OCI-M2 (cell line): Measurements from ENCODE around the gene USH2A.
"Not testable (repeated sequence)": the region's sequence is repeated elsewhere in the genome, so short reads cannot be mapped to it uniquely, and the experiment has no call there.

ENCODE experiments used
- DNase-seq: peaks from one replicate; lab custom pipeline; 2025; ENCODE audit not compliant: unreplicated experiment; lab: John Stamatoyannopoulos, UW

USH2A gene

GRCh38 chr1:216145451-216146018 is 277.7 kb downstream of the USH2A start:
- not testable (repeated sequence) for DNase-seq

GRCh38 chr1:216144661-216145450 is 278.4 kb downstream of the USH2A start:
- DNase-seq, result no peak

GRCh38 chr1:216142921-216143320 is 280.3 kb downstream of the USH2A start:
- no peak for DNase-seq

GRCh38 chr1:216140730-216141524 is 282.3 kb downstream of the USH2A start:
- no peak for DNase-seq

DNA sequence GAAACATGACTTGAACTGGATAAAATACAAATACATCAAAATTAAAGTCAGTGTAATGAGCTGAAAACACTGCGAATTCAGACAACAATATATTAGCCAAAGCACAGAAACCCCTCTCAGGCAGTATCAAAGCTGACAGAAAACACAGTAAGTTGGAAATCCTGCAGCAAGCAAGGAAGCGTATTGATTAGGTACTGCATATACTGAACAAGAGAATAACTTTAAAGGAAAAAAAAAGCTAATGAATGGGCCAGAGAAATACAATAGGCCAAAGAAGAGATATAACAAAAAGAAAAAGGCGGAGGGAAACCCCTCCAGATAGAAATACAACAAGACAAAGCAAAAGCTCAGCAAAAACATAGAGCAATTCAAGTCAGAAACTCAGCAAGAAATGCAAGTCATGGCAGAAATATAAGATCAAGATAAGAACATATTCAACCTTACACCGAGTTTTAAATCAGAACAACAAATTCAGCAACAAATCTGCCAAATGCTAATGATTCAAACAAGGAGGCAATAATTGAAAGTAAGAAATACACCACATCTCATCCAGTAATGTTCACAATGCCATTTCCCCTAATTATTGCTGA is 299.0 kb downstream of the USH2A start:
- DNase-seq, result no peak

GRCh38 chr1:216123446-216124191 is 299.6 kb downstream of the USH2A start:
- DNase-seq, result no peak

DNA sequence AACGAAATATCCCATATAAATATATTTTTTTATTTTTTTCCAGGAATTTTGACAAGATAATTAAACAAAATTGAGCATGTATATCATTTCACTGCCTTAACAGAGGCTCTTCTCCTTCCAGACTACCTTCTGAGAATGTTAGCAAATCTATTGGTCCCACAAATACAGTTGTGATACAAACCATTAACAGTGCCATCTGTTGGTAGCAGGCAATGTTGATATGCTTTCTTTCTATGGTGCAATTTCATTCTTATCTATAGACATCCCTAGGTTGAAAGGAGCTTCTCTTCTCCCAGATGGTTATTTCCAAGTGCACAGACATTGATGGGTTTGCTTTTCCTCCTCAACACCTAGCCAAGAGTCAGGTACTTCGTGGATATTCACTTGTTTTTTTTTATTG is 303.6 kb downstream of the USH2A start:
- no peak for DNase-seq

DNA sequence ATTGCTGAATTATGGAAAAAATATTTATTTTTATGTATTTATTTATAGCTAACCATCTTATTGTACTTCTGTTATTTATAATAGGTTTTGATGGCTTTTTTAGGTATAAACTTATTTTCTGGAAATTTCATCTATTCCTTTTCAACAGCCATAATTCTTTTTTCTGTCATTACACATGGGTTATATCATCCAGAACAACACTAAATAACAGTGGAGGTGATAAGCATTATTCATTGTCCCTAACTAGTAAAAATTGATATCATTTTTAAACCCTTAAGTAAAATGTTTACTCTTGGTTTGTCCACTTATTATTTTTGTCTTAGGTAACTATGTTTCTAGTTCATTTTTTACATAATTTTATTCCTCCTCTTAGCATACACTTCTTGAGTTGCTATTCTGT is 309.1 kb downstream of the USH2A start:
- DNase-seq, result no peak

DNA sequence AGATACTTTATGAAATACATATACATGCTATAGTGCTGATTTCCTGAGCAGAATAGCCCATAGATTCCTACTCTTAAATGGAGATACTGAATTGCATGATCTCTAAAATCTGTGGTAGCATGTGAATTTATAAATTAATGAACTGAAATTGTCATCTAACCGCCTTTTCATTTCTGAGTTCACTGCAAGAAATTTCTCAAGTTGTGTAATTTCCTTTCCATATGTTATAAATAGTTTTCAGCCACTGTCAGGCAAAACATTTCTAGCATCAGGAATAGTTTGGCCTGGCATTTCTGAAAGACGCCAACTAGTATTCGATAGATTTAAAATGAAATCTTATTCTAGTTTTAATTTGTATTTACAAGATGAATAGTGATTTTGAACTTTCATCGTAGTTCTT is 310.1 kb downstream of the USH2A start:
- no peak for DNase-seq

GRCh38 chr1:216111842-216112241 is 311.4 kb downstream of the USH2A start:
- no peak for DNase-seq

- DNase-seq, result no peak
These were observed 327.8 kb downstream of the USH2A start for GRCh38 chr1:216095400-216095799.

- DNase-seq, result no peak
These were observed 332.7 kb downstream of the USH2A start for GRCh38 chr1:216090556-216090955.

DNA sequence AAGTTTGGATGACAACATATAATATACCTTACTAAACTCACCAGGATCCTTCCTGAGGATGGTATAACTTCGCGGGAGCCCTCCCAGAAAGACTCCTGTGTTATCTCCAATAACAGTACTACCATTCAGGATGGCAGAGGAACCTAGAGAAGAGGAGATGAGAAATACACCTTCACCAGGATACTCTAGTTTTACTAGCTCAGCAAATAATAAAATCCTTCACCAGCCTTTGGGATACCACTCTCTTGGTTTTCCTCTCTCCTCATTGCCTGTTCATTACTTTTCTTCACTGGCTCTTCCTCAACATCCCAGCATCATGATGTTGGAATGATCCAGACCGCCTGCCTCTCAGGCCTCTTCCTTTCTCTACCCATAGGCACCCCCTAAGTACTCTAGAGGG is 336.6 kb downstream of the USH2A start:
- DNase-seq, result no peak

- no peak for DNase-seq
These were observed 341.8 kb downstream of the USH2A start for GRCh38 chr1:216081445-216081844.

DNA sequence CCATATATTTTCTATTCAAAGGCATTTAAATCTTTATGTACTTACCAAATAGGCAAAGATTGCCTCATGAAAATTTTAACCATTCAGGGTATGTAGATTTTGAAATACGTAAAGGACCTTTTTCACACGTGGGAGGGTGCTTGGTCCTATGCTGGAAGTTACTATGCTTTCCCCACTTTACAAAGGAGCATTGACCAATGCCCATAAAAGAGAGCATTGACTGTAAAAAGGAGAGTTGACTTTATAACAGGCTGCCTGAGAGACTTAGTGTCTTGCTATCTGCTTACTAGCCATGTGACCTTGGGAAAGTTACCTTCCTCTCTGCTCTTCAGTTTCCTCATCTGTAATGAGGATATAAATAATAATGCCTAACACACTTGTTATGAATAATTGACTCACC is 346.5 kb downstream of the USH2A start:
- DNase-seq, result no peak

DNA sequence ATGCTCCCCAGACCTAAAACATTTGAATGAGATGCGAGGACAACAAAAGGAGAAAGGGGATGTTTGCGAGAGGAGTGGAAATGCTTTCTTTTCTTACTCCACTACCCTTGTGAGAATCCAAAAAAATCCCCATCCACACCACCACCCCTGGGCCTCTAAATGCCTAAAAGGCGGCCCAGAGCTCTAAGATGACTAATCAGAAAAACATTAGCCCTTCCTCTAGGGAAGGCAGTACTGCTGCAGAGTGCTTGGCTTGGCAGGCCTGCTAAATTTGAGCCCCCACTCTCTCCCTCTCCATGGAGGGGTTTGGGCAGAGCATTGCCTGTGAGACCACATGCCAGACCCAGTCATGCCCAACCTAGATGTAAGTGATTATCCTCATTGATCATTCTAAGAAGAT is 347.9 kb downstream of the USH2A start:
- no peak for DNase-seq

DNA sequence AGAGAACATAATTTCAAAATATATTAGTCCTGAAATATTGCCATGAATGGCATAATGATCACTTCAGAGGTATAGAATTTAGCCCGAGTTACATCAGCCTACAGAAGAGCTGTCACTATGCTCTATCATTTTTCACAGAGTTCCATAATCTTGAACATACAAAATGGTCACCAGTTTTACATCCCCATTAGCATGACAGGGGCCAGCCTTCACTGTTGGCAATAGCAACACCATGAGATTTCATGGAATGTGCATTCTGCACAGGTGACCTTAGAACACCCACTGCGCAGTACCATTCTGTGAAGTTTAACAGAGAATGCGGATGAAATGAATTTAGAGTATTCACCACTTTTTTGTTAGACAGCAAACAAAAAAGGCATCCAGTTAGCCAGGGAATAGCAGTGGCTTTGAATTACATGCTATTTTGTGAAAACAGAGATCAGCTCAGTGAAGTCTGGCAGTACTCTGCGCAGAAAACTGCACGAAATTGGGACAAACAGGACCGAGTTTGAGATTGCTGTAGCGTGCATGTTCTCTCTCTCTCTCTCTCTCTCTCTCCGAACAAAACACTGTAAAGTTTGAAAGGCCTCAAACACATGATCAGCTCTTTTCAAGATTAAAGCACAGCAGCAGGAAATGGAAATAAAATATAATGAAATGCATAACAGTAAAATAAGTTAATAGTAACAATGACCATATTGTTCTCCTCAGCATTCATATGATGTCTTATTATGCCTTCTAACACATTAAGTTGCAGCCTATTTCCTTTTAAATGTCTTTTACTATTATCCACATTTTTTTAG is 349.3 kb downstream of the USH2A start:
- no peak for DNase-seq

DNA sequence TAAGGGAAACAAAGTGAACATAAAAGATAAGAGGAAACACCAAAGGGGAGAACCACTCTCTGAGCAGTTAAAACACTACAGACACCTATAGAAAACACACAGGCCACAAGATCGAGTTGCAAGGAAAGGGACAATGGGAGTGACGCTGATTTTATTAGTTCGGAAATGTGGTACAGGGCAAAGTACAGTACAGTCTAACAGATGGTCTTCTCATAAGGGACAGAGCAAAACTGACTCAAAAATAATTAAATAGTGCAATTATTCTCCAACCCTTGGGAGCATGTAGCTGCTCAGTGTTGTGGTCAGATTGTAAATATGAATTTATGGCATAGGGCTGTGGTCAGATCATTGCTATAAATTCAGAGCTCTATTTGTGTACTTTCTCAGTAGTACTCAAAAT is 352.0 kb downstream of the USH2A start:
- no peak for DNase-seq

DNA sequence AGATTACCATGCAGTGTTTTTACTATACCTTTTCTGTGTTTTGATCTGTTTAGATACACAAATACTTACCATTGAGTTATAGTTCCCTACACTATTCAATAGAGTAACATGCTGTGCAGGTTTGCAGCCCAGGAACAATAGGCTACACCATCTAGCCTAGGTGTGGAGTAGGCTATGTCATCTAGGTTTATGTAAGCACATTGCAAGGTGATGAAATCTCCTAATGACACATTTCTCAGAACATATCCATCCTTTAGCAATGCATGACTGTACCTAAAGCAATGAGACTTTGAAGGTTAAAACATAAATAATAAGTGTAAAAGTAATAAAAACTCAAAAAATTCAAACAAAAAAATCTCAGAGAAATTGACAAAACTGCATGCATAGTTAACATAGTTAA is 358.6 kb downstream of the USH2A start:
- DNase-seq, result no peak

GRCh38 chr1:216057947-216058346 is 365.3 kb downstream of the USH2A start:
- DNase-seq, result no peak
